Liver (tissue), 9 donors: ENCODE measurements around the gene HECTD2. TPM values are rescaled to one million over a fixed set of nuclear protein-coding genes. Genes with fewer than 3 reads are reported as not detected.

Source experiments
- DNase-seq: peaks from one replicate; pipeline ENCODE4 v3.0.0-alpha.2; 2017; ENCODE audit warnings: low spot score
- H3K27ac ChIP-seq, 2 donors: one replicate each; pipeline ENCODE4 v1.7.0; 2013; ENCODE audit warnings: inconsistent platforms in 2 of 2, low read length in 2 of 2, control low read depth in 1 of 2, low read depth in 1 of 2, mild to moderate bottlenecking in 1 of 2
- H3K27me3 ChIP-seq, 4 donors: one replicate each; pipeline versions ENCODE4 v1.6.1 to v1.7.0; 2013; ENCODE audit warnings: low read length in 3 of 4, inconsistent platforms in 1 of 4, mild to moderate bottlenecking in 1 of 4, moderate library complexity in 1 of 4; ENCODE audit not compliant: control insufficient read depth in 4 of 4, insufficient read depth in 4 of 4
- H3K36me3 ChIP-seq, 4 donors: one replicate each; pipeline versions ENCODE4 v1.6.1 to v1.7.0; 2013; ENCODE audit warnings: low read length in 3 of 4, mild to moderate bottlenecking in 3 of 4, low read depth in 1 of 4, moderate library complexity in 1 of 4; ENCODE audit not compliant: control insufficient read depth in 4 of 4, insufficient read depth in 3 of 4
- H3K4me1 ChIP-seq, 4 donors: one replicate each; pipeline versions ENCODE4 v1.6.1 to v1.7.0; 2013; ENCODE audit warnings: low read length in 3 of 4, mild to moderate bottlenecking in 3 of 4, moderate library complexity in 1 of 4; ENCODE audit not compliant: control insufficient read depth in 4 of 4, insufficient read depth in 4 of 4
- H3K4me3 ChIP-seq, 3 donors: one replicate each; pipeline versions ENCODE4 v1.6.1 to v1.7.0; 2013; ENCODE audit warnings: low read length in 3 of 3, control low read depth in 1 of 3, low read depth in 1 of 3, mild to moderate bottlenecking in 1 of 3
- H3K9ac ChIP-seq, 2 donors: one replicate each; pipeline ENCODE4 v1.7.0; 2013; ENCODE audit warnings: low read length in 2 of 2, mild to moderate bottlenecking in 2 of 2, moderate library complexity in 2 of 2, control low read depth in 1 of 2, low read depth in 1 of 2
- H3K9me3 ChIP-seq, 4 donors: one replicate each; pipeline versions ENCODE4 v1.6.1 to v1.7.0; 2013; ENCODE audit warnings: low read length in 3 of 4; ENCODE audit not compliant: control insufficient read depth in 4 of 4
- EGR1 ChIP-seq, 2 donors: IDR thresholded peaks; 2 replicates each; pipeline ENCODE4 v1.6.1; 2016 to 2018; ENCODE audit warnings: antibody characterized with exemption in 2 of 2, low read depth in 2 of 2
- FOXA1 ChIP-seq: IDR thresholded peaks from 2 replicates; pipeline ENCODE4 v1.6.1; 2016; ENCODE audit warnings: antibody characterized with exemption
- FOXA2 ChIP-seq: IDR thresholded peaks from 2 replicates; pipeline ENCODE4 v1.6.1; 2016; ENCODE audit warnings: antibody characterized with exemption
- HNF4G ChIP-seq: IDR thresholded peaks from 2 replicates; pipeline ENCODE4 v1.6.1; 2016; ENCODE audit warnings: antibody characterized with exemption
- RAD21 ChIP-seq, 2 donors: IDR thresholded peaks; 2 replicates each; pipeline ENCODE4 v1.6.1; 2016; ENCODE audit warnings: antibody characterized with exemption in 2 of 2, mild to moderate bottlenecking in 2 of 2
- RXRA ChIP-seq, 2 donors: IDR thresholded peaks; 2 replicates each; pipeline ENCODE4 v1.6.1; 2017 to 2018; ENCODE audit warnings: antibody characterized with exemption in 2 of 2, mild to moderate bottlenecking in 1 of 2
- SP1 ChIP-seq: IDR thresholded peaks from 2 replicates; pipeline ENCODE4 v1.6.1; 2018; ENCODE audit warnings: antibody characterized with exemption, mild to moderate bottlenecking
- TAF1 ChIP-seq: conservative IDR thresholded peaks from 2 replicates; pipeline ENCODE4 v1.6.1; 2016; ENCODE audit warnings: antibody characterized with exemption, mild to moderate bottlenecking
- YY1 ChIP-seq: IDR thresholded peaks from 2 replicates; pipeline ENCODE4 v1.6.1; 2016; ENCODE audit warnings: antibody characterized with exemption, mild to moderate bottlenecking
- WGBS: extraction: QIAGEN DNeasy Blood & Tissue Kit; methylation state at CpG from one replicate; pipeline ENCODE4 v1.1.7; 2013; 5-methylcytosine and 5-hydroxymethylcytosine counted together
- polyA plus RNA-seq, 2 donors: library from polyadenylated mRNA; stranded (reverse) in 1 of 2; unstranded in 1 of 2; fragments of 200-250 nt in 1 of 2; fragments of >200 nt in 1 of 2; fragmentation: Nextera tagmentation in 1 of 2; extraction: Ambion mirVana in 1 of 2; gene quantifications; one replicate each; pipeline versions ENCODE4 v1.2.1 to v1.2.3, GENCODE V29; 2013 to 2015
- total RNA-seq, 2 donors: library from RNA; depleted of rRNA; stranded (reverse); fragments of >200 nt; gene quantifications; one replicate each; pipeline ENCODE4 v1.2.3, GENCODE V29; 2014
- TF ChIP-seq, protein P1 (sequence below): IDR thresholded peaks from 2 replicates; pipeline ENCODE4 v1.6.1; 2016; ENCODE audit warnings: antibody characterized with exemption
- TF ChIP-seq, protein P2 (sequence below): IDR thresholded peaks from 2 replicates; pipeline ENCODE4 v1.6.1; 2016; ENCODE audit warnings: antibody characterized with exemption
- donor health status: healthy.
- donor health status: healthy.
- donor health status: healthy.
- donor health status: healthy.
- donor health status: healthy.

The HECTD2 gene
- total and polyA plus RNA-seq, 4 donors, result 1.0 to 5.0 (median 3.2) TPM

DNA sequence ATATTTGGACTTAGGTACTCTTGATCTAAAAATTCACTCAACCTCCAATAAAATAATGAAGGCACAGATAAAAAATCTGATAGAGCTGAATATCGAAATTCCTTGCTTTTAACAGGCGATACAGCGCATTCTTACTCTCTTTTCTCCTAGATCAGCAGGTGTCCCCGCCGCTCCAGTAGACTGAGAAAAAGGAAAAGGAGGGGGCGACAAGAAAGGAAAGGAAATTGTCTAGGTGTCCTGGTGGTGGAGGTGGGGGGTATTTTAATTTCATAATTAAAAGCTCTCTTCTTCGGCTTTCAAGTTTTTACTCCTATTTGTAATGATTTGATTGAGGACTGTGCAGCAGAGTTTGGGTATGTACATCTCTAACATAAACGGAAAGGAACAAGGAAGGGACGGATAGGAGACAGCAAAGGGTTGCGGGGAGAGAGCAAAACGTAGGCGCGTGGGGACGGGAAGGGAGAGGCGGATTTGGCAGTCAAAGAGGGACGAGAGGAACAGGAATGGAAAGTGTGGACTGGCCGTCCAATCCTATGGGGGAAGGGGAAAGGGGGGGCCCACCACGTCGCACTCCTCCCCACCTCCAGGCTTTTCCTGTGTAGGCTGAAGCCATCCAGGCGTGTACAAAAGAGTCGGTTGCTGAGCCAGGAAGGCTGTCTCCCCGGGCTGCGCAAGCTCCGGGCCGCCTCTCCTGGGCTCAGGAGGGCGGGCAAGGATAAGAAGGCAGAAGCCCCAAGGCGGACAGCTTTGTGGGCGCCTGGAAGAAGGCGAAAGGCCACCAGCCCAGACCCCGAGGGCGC lies 875 bp upstream of the HECTD2 start (continued):
- TF ChIP-seq FOXA2 (no peak), YY1 (no peak), TAF1 (peak; percentile 95), RAD21 (IDR thresholded peaks at IDR 0.05) (peak; percentile 16 to 27)

DNA sequence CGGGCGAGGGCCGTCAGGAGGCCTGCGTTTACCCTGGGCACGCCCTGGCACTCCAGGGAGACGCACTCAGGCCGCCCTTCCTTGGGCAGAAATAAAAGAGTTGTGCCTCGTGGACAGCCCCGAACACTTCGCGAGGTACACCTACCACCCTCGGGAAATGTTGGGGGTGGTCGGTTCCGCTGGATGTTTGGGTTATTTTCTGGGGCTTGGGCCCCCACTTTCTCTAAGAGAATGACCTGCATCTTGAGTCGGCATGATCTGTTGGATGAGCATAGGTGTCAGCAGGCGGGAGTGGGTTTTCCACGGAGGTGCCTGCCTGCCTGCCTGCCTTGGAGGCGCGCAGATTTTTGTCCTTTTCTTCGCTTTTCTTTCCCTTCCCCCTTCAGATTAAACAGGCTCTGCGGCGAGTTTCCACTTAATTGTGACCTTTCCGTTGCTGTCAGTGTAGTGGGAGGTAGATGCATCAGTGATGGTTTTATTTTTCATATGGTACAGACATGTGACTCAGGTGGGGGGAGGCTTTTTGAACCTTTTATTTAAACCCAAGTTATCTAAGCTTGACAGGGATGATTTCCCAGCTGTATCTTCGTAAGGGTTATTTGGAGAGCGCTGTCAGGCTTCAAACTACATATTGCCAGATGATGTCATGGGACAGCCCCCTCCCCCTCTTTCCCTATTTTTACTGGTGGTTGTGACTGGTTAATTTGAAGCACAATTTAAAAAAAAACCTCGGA lies 661 bp downstream of the HECTD2 start:
- Histone ChIP-seq H3K9me3 (no peaks in the 10 kb centered on the region), H3K27ac (peak overlapping the region; percentile 77 to 86), H3K27me3 (no peaks in the 10 kb centered on the region), H3K36me3 (no peaks in the 10 kb centered on the region), H3K4me1 (peaks cover 0 to 10% (median 2%) of the 10 kb centered on the region in 4 donors), H3K9ac (peak overlapping the region; percentile 72 to 76), H3K4me3 (peak overlapping the region; percentile 67 to 79 (median 75))
- TF ChIP-seq, protein P1, sequence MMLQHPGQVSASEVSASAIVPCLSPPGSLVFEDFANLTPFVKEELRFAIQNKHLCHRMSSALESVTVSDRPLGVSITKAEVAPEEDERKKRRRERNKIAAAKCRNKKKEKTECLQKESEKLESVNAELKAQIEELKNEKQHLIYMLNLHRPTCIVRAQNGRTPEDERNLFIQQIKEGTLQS, result no peak
- WGBS, result 10% methylated on average over 26 of the region's 26 CpGs
- no peak for DNase-seq

DNA sequence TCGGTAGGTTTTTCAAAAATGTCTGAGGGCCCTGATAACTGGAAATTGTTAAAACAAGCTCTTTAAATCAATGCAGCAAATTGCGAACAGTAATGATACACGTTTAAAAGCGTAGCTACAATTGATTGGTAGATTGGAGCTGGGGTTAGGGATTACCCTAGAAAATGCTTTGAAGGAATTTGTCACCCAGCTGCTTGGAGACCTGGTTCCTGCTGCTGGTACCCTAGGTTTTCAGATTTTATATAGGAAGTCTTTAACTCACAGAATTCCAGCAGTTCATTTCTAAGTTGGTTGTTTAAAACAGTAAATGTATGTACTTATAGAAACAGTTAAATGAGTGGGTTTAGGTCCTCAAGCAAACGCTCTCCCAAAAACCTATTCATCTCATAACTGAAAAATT lies 1.5 kb downstream of the HECTD2 start:
- no peaks in the 10 kb centered on the region for H3K9me3 ChIP-seq
- 88% methylated on average over 5 of the region's 5 CpGs for WGBS
- no peaks in the 10 kb centered on the region for H3K36me3 ChIP-seq
- no peak overlapping the region for H3K27ac ChIP-seq
- no peak overlapping the region for H3K4me3 ChIP-seq
- no peaks in the 10 kb centered on the region for H3K27me3 ChIP-seq
- TF ChIP-seq, protein P2, sequence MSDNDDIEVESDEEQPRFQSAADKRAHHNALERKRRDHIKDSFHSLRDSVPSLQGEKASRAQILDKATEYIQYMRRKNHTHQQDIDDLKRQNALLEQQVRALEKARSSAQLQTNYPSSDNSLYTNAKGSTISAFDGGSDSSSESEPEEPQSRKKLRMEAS, result no peak
- TF ChIP-seq TAF1 (no peak), EGR1 (IDR thresholded peaks at IDR 0.05; ENCODE audit: low read depth in 2 of 2) (no peak), SP1 (no peak), HNF4G (no peak), RXRA (IDR thresholded peaks at IDR 0.05) (no peak), FOXA1 (no peak)
- DNase-seq, result no peak
- peaks cover 0 to 10% (median 2%) of the 10 kb centered on the region in 4 donors for H3K4me1 ChIP-seq
- H3K9ac ChIP-seq, result no peak overlapping the region

DNA sequence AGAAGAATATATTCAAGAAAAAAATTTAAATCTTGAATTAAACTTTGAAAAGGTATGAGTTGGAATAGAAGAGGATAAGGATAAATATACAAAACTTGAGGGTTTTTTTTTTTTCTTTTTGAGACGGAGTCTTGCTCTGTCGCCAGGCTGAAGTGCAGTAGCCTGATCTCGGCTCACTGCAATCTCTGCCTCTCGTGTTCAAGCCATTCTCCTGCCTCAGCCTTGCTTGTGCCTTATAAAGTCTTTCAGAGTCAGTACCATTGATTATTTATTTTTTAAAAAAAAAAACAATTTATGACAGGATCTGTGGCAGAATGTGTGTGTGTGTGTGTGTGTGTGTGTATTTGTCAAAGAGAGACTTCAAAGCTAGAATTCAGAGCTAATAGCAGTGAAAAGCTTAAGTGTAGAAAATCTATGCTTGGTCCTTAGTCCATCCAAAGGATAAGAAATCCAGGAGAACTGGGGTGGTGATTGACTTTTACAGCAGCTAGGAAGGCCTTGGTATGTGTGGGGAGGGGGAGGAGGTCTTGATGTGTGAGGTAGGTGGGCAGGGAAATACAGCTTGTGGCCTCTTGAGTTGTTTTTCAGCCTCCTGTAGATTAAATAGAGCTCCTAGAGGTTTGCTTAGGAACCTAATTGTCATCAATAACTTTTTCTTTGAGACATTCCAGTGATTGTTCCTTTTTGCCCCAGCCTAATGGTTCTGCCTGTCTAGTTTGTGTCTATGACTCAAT lies 2.4 kb downstream of the HECTD2 start:
- Histone ChIP-seq H3K27ac (no peak overlapping the region), H3K36me3 (no peaks in the 10 kb centered on the region), H3K9me3 (no peaks in the 10 kb centered on the region), H3K27me3 (no peaks in the 10 kb centered on the region), H3K4me3 (no peak overlapping the region), H3K4me1 (peaks cover 0 to 10% (median 2%) of the 10 kb centered on the region in 4 donors), H3K9ac (no peak overlapping the region)
- no peak for DNase-seq
- WGBS, result 92% methylated on average over 4 of the region's 4 CpGs
- TF ChIP-seq RAD21 (IDR thresholded peaks at IDR 0.05), result no peak
- no peak for TF ChIP-seq RXRA (IDR thresholded peaks at IDR 0.05)
